GM18499 (cell line): ENCODE data around the gene MOSMO.
"Not testable (repeated sequence)": the region's sequence is repeated elsewhere in the genome, so short reads cannot be mapped to it uniquely, and the experiment has no call there.

ENCODE experiments used
- ATAC-seq: cut with Tn5 transposase; IDR thresholded peaks from one replicate; pipeline ENCODE4 v1.9.1; 2021; ENCODE audit warnings: moderate number of reproducible peaks; ENCODE audit not compliant: insufficient read depth, unreplicated experiment

MOSMO gene

GRCh38 chr16:22034503-22034902, 26.6 kb downstream of the MOSMO start:
- ATAC-seq: no peak

- ATAC-seq: no peak
Measured at GRCh38 chr16:22035153-22035552, 27.2 kb downstream of the MOSMO start.

GRCh38 chr16:22043882-22044281, 36.0 kb downstream of the MOSMO start:
- ATAC-seq: not testable (repeated sequence)

GRCh38 chr16:22045888-22046287, 38.0 kb downstream of the MOSMO start:
- ATAC-seq: not testable (repeated sequence)

- no peak for ATAC-seq
Measured at GRCh38 chr16:22050963-22051362, 43.1 kb downstream of the MOSMO start.

- no peak for ATAC-seq
Measured at GRCh38 chr16:22052980-22053379, 45.1 kb downstream of the MOSMO start.

- ATAC-seq: no peak
Measured at GRCh38 chr16:22053921-22054341, 46.0 kb downstream of the MOSMO start.

GRCh38 chr16:22054847-22055590, 47.1 kb downstream of the MOSMO start:
- no peak for ATAC-seq

- no peak for ATAC-seq
Measured at GRCh38 chr16:22055881-22056280, 48.0 kb downstream of the MOSMO start.

- ATAC-seq: no peak
Measured at GRCh38 chr16:22063888-22064467, 56.1 kb downstream of the MOSMO start.

GRCh38 chr16:22065252-22065651, 57.3 kb downstream of the MOSMO start:
- ATAC-seq: no peak

- ATAC-seq: no peak
Measured at GRCh38 chr16:22070361-22071330, 62.7 kb downstream of the MOSMO start.

- no peak for ATAC-seq
Measured at GRCh38 chr16:22071331-22071910, 63.5 kb downstream of the MOSMO start.

GRCh38 chr16:22073350-22073749, 65.4 kb downstream of the MOSMO start:
- no peak for ATAC-seq

GRCh38 chr16:22075043-22075757, 67.3 kb downstream of the MOSMO start:
- no peak for ATAC-seq

- ATAC-seq: no peak
Measured at GRCh38 chr16:22075776-22076175, 67.9 kb downstream of the MOSMO start.

- ATAC-seq: no peak
Measured at GRCh38 chr16:22077700-22078313, 69.9 kb downstream of the MOSMO start.

- no peak for ATAC-seq
Measured at GRCh38 chr16:22078656-22079055, 70.7 kb downstream of the MOSMO start.

GRCh38 chr16:22081050-22081449, 73.1 kb downstream of the MOSMO start:
- no peak for ATAC-seq
